ENCODE results near the gene CYSTM1. TPM values are rescaled to one million over a fixed set of nuclear protein-coding genes. Genes with fewer than 3 reads are reported as not detected.

Gene CYSTM1
- total RNA-seq, 1 experiment from 2014 or later, result 27.2 TPM

DNA sequence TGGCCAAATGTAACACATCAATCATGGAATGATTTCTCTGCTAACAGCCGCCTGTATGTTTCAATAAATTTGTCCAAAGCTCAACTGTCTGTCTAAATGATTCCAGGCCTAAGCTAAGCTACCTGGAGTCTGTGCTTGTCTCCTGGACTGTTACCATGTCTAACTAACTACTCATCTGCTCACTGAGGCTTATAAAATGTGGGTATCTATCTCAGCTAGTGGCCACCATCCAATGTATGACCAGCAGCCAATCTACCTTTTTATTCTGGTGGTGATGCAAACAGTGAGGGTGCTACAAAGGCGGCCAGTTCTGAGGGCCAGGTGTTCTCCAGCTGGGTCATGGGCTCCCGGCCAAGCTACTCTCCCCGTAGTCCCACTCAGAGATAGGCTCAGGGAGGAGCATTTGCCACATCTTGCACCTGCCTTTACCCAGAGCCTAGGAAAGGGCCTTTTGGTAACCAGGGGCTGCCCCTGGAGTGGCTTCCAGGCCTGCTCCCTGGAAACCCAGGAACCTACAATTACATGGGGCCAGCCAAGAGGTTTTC lies 68.8 kb downstream of the CYSTM1 start:
- H3K4me1 ChIP-seq (replicated peaks; ENCODE audit: insufficient read depth), result peaks cover 45% of the 10 kb centered on the region

DNA sequence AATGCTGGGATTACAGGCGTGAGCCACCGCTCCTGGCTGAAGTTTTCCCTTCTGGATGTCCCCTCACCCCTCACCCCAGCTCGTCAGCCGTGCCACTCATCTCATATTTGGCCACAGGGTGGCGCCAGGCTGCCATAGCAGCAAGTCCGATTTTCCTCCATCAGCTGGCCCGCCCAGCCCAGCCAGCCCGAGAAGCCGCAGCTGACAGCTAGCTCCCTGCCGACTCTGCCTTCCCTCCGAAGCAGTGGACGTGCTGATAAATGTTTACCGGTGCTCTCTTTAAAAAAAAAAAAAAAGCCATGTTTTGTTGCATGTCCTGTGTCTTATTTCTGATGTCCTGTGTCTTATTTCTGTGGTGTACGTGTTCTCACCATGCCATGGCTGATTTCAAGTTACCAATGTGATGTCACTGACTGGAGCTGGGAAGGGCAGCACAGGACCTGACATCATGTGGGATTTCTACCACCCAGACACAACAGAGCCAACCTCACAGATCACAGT lies 69.6 kb downstream of the CYSTM1 start:
- CTCF ChIA-PET, result interaction anchor here (0.5 to 2.3 kb wide), 14 partner anchors 9 to 830 kb away, joined by 3 to 34 read pairs (median 5); partner anchors contain the start of gene HBEGF
- Histone ChIP-seq H3K9me3 (ENCODE audit: insufficient read depth, low read depth) (no peaks in the 10 kb centered on the region), H3K4me3 (no peak overlapping the region), H3F3A (ENCODE audit: insufficient read depth, low read depth) (peaks cover 38% of the 10 kb centered on the region; the same call in 1 of the 2 replicates), H3K9me2 (ENCODE audit: insufficient read depth) (no peaks in the 10 kb centered on the region), H4K20me1 (ENCODE audit: insufficient read depth) (no peaks in the 10 kb centered on the region), H3K27ac (no peak overlapping the region), H2AFZ (no peak overlapping the region), H3K36me3 (ENCODE audit: low read depth) (peaks cover 6% of the 10 kb centered on the region; the same call in 1 of the 2 replicates), H3K79me2 (ENCODE audit: low read depth) (peaks cover 24% of the 10 kb centered on the region), H3K27me3 (ENCODE audit: insufficient read depth, low read depth) (no peaks in the 10 kb centered on the region), H3K4me1 (replicated peaks; ENCODE audit: insufficient read depth) (peaks cover 45% of the 10 kb centered on the region), H3K4me2 (peak overlapping the region; percentile 41; the same call in 1 of the 2 replicates)
- intact Hi-C loops (cut with micrococcal nuclease; ENCODE audit: unreplicated experiment), result loop anchor here (1.0 to 5.0 kb wide), 6 partner anchors 67 to 473 kb away; partner anchors contain the start of genes CD14, CYSTM1 and HBEGF
- POLR2A ChIA-PET (ENCODE audit: unreplicated experiment), result interaction anchor here (0.6 to 1.1 kb wide), 3 partner anchors 101 to 1971 kb away, joined by 10 to 13 read pairs (median 11); partner anchors contain the start of gene ZMAT2
- no peak for TF ChIP-seq EZH2 (IDR thresholded peaks at IDR 0.05; ENCODE audit: low read depth)
- TF ChIP-seq, protein P1, sequence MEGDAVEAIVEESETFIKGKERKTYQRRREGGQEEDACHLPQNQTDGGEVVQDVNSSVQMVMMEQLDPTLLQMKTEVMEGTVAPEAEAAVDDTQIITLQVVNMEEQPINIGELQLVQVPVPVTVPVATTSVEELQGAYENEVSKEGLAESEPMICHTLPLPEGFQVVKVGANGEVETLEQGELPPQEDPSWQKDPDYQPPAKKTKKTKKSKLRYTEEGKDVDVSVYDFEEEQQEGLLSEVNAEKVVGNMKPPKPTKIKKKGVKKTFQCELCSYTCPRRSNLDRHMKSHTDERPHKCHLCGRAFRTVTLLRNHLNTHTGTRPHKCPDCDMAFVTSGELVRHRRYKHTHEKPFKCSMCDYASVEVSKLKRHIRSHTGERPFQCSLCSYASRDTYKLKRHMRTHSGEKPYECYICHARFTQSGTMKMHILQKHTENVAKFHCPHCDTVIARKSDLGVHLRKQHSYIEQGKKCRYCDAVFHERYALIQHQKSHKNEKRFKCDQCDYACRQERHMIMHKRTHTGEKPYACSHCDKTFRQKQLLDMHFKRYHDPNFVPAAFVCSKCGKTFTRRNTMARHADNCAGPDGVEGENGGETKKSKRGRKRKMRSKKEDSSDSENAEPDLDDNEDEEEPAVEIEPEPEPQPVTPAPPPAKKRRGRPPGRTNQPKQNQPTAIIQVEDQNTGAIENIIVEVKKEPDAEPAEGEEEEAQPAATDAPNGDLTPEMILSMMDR (conservative IDR thresholded peaks at IDR 0.05), result peak; percentile 91
- BruUV-seq (replicated peaks), result no TSS peak
- peak; percentile 77 to 82 for DNase-seq

More for the DNA sequence above, 68.8 kb downstream of the CYSTM1 start:
- peaks cover 16% of the 10 kb centered on the region for H3K79me2 ChIP-seq (ENCODE audit: low read depth)
- POLR2A ChIA-PET (ENCODE audit: unreplicated experiment), result interaction anchor here (0.6 to 1.1 kb wide), 4 partner anchors 101 to 1972 kb away, joined by 3 to 13 read pairs (median 10); partner anchors contain the start of gene ZMAT2
- no TSS peak for BruUV-seq (replicated peaks)
- TF ChIP-seq, protein P1 (conservative IDR thresholded peaks at IDR 0.05), result no peak
- TF ChIP-seq EZH2 (IDR thresholded peaks at IDR 0.05; ENCODE audit: low read depth), result no peak
- 0 out of 2 replicates have a peak, but pooled peaks cover 3% of the 10 kb centered on the region for H3K36me3 ChIP-seq (ENCODE audit: low read depth)
- intact Hi-C loops (cut with micrococcal nuclease; ENCODE audit: unreplicated experiment), result loop anchor here (1.0 to 5.0 kb wide), 6 partner anchors 66 to 474 kb away; partner anchors contain the start of genes CD14, CYSTM1 and HBEGF
- peaks cover 32% of the 10 kb centered on the region; the same call in 1 of the 2 replicates for H3F3A ChIP-seq (ENCODE audit: insufficient read depth, low read depth)
- no peak overlapping the region for H2AFZ ChIP-seq
- no peak for DNase-seq
- H4K20me1 ChIP-seq (ENCODE audit: insufficient read depth), result no peaks in the 10 kb centered on the region
- H3K4me3 ChIP-seq, result no peak overlapping the region
- no peaks in the 10 kb centered on the region for H3K9me2 ChIP-seq (ENCODE audit: insufficient read depth)
- H3K9me3 ChIP-seq (ENCODE audit: insufficient read depth, low read depth), result no peaks in the 10 kb centered on the region
- CTCF ChIA-PET, result interaction anchor here (0.5 to 2.3 kb wide), 13 partner anchors 8 to 829 kb away, joined by 3 to 34 read pairs (median 5); partner anchors contain the start of gene HBEGF
- no peak overlapping the region for H3K4me2 ChIP-seq
- H3K27ac ChIP-seq, result no peak overlapping the region
- no peaks in the 10 kb centered on the region for H3K27me3 ChIP-seq (ENCODE audit: insufficient read depth, low read depth)

GRCh38 chr5:140245341-140245740 lies 70.4 kb downstream of the CYSTM1 start:
- peaks cover 43% of the 10 kb centered on the region; the same call in 1 of the 2 replicates for H3F3A ChIP-seq (ENCODE audit: insufficient read depth, low read depth)
- H2AFZ ChIP-seq, result no peak overlapping the region
- H3K27me3 ChIP-seq (ENCODE audit: insufficient read depth, low read depth), result no peaks in the 10 kb centered on the region
- TF ChIP-seq EZH2 (IDR thresholded peaks at IDR 0.05; ENCODE audit: low read depth), result no peak
- TF ChIP-seq, protein P1 (conservative IDR thresholded peaks at IDR 0.05), result no peak
- H3K27ac ChIP-seq, result no peak overlapping the region
- peaks cover 51% of the 10 kb centered on the region for H3K4me1 ChIP-seq (replicated peaks; ENCODE audit: insufficient read depth)
- peaks cover 6% of the 10 kb centered on the region; the same call in 1 of the 2 replicates for H3K36me3 ChIP-seq (ENCODE audit: low read depth)
- no peaks in the 10 kb centered on the region for H3K9me2 ChIP-seq (ENCODE audit: insufficient read depth)
- no peak for DNase-seq
- POLR2A ChIA-PET (ENCODE audit: unreplicated experiment), result no interaction called here
- H3K9me3 ChIP-seq (ENCODE audit: insufficient read depth, low read depth), result no peaks in the 10 kb centered on the region
- peaks cover 32% of the 10 kb centered on the region for H3K79me2 ChIP-seq (ENCODE audit: low read depth)
- H3K4me2 ChIP-seq, result no peak overlapping the region
- intact Hi-C loops (cut with micrococcal nuclease; ENCODE audit: unreplicated experiment), result no loop called here
- TSS peak; percentile 23 for BruUV-seq (replicated peaks)
- H4K20me1 ChIP-seq (ENCODE audit: insufficient read depth), result no peaks in the 10 kb centered on the region
- CTCF ChIA-PET, result interaction anchor here (0.6 to 2.3 kb wide), 4 partner anchors 48 to 113 kb away, joined by 3 to 34 read pairs (median 24); partner anchors contain the start of gene HBEGF
- H3K4me3 ChIP-seq, result no peak overlapping the region
